Fibroblast of the aortic adventitia (primary cell): ENCODE results near the gene SPDYE4. TPM values are rescaled to one million over a fixed set of nuclear protein-coding genes. Genes with fewer than 3 reads are reported as not detected.

Experiments
- total RNA-seq: library from RNA; depleted of rRNA; stranded (reverse); fragments of >200 nt; gene quantifications from 2 replicates; pipeline ENCODE4 v1.2.3, GENCODE V29; 2012; ENCODE audit warnings: low replicate concordance

The SPDYE4 gene
- total RNA-seq, 1 donor, result not detected

Other genes with a start within 250 kb of the SPDYE4 start
- 85.7 and 404 TPM in 2 replicates for gene MYH10, start 127.8 kb downstream of the SPDYE4 start, total RNA-seq
- not detected in 2 replicates for gene CCDC42, start 13.7 kb downstream of the SPDYE4 start, total RNA-seq
- not detected in 2 replicates for gene MFSD6L, start 40.8 kb upstream of the SPDYE4 start, total RNA-seq
- gene PIK3R6, start 109.1 kb upstream of the SPDYE4 start, total RNA-seq, result 0.16 TPM in 1 of 2 replicates, not detected in the other
- not detected in 2 replicates for gene PIK3R5, start 207.2 kb upstream of the SPDYE4 start, total RNA-seq